GM20000 (cell line): ENCODE results near the gene DMWD.

Experiments
- DNase-seq: peaks from one replicate; pipeline ENCODE4 v3.0.0; 2012; ENCODE audit warnings: low spot score
- CTCF ChIP-seq: IDR thresholded peaks from 2 replicates; pipeline ENCODE4 v1.5.1; 2012; ENCODE audit warnings: mild to moderate bottlenecking, control low read depth; ENCODE audit errors: extremely low read depth, missing control alignments

The DMWD gene

DNA sequence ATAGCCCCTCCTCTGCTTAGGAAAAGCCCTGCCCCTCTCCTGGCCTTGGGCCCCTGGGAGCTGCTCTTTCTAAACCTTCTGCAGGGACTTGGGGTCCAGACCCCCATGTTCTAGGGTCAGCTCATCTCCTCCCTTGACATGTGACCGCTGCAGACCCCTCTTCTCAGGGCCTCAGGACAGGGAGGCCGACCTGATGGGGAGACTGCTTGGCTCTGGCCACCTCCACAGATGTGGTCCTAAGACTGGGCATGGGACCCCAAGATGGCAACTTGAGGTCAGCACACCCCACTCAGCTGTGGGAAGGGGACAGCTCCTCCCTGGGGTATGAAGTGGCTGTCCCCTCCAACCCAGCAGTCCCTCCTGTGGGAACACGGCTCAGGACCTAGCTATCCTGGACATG is 19.7 kb downstream of the DMWD start:
- DNase-seq: no peak
- no peak for TF ChIP-seq CTCF

GRCh38 chr19:45772130-45772840 is 20.4 kb downstream of the DMWD start:
- no peak for TF ChIP-seq CTCF
- no peak for DNase-seq

GRCh38 chr19:45771311-45771933 is 21.2 kb downstream of the DMWD start:
- DNase-seq: no peak
- no peak for TF ChIP-seq CTCF

GRCh38 chr19:45770192-45771101 is 22.2 kb downstream of the DMWD start:
- peak; percentile 95 for DNase-seq
- peak; percentile 89 for TF ChIP-seq CTCF

DNA sequence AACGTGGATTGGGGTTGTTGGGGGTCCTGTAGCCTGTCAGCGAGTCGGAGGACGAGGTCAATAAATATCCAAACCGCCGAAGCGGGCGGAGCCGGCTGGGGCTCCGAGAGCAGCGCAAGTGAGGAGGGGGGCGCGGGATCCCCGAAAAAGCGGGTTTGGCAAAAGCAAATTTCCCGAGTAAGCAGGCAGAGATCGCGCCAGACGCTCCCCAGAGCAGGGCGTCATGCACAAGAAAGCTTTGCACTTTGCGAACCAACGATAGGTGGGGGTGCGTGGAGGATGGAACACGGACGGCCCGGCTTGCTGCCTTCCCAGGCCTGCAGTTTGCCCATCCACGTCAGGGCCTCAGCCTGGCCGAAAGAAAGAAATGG is 22.8 kb downstream of the DMWD start:
- peak; percentile 66 for DNase-seq
- TF ChIP-seq CTCF: no peak

- DNase-seq: peak; percentile 100
- no peak for TF ChIP-seq CTCF
Observed at GRCh38 chr19:45768984-45769782, 23.5 kb downstream of the DMWD start, which contains the start of gene SIX5. TSS of gene SIX5 (minus strand) at chr19:45769252. CDS start at chr19:45768844, 408 bp downstream.
